ENCODE data around the gene IFIH1. TPM values are rescaled to one million over a fixed set of nuclear protein-coding genes. Genes with fewer than 3 reads are reported as not detected.

IFIH1 gene
- total RNA-seq, 1 donor from 2014 or later: 2.1 TPM

DNA sequence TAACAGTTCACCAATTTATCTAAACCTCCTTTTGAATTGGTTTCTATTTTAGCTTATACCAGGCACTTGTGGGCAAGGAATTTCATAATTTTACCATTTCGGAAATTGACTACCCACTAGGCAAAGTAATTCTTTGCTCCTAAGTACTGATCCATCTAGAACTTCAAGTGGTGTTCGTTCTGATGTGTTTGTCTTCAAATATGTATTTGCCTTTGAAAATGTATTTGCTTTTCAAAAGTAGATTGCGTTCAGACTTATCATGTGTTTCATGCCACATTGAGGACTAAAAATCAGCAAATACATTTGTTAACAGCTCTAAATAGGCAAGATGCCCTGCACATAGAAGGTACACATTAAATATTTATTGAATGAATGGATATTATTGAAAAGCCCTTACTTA is 26.7 kb downstream of the IFIH1 start:
- no peak overlapping the region for H3K4me3 Mint-ChIP-seq (ENCODE audit: unreplicated experiment)
- no peak for DNase-seq (ENCODE audit: low spot score)
- H3K27me3 Mint-ChIP-seq (ENCODE audit: low read depth): no peaks in the 10 kb centered on the region
- no peaks in the 10 kb centered on the region for H3K9me3 Mint-ChIP-seq (ENCODE audit: low read depth)
- no peak overlapping the region for H3K27ac Mint-ChIP-seq (ENCODE audit: unreplicated experiment)
- TF ChIP-seq CTCF (IDR thresholded peaks at IDR 0.05): no peak
- H3K4me1 Mint-ChIP-seq (ENCODE audit: low read depth): peaks cover 37% of the 10 kb centered on the region
- no peaks in the 10 kb centered on the region for H3K36me3 Mint-ChIP-seq (ENCODE audit: low read depth)

- Mint-ChIP-seq H3K36me3 (ENCODE audit: low read depth) (no peaks in the 10 kb centered on the region), H3K27me3 (ENCODE audit: low read depth) (no peaks in the 10 kb centered on the region), H3K4me3 (ENCODE audit: unreplicated experiment) (no peak overlapping the region), H3K27ac (ENCODE audit: unreplicated experiment) (peak overlapping the region; percentile 30), H3K4me1 (ENCODE audit: low read depth) (peaks cover 9% of the 10 kb centered on the region), H3K9me3 (ENCODE audit: low read depth) (no peaks in the 10 kb centered on the region)
- no peak for DNase-seq (ENCODE audit: low spot score)
- no peak for TF ChIP-seq CTCF (IDR thresholded peaks at IDR 0.05)
Observed at GRCh38 chr2:162282765-162283425, 35.6 kb downstream of the IFIH1 start.

DNA sequence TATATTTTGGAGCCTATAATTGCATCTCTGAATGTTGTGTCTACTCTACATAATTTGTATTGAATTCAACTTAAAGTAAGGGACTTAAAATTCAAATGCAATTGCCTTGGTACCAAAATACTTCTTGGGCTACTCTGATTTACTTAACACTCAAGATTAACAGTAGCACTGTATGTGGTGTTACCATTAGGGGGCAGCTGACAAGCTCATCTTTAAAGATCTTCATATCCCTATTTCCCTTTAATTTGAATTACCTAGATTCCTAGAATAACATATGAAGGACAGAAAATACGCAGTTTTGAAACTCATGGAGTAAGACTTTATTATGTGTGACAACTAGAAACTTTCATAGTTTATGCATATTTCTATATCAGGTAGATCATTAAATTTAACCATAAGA is 37.8 kb downstream of the IFIH1 start:
- Mint-ChIP-seq H3K36me3 (ENCODE audit: low read depth) (peaks cover 1% of the 10 kb centered on the region), H3K4me1 (ENCODE audit: low read depth) (peaks cover 17% of the 10 kb centered on the region), H3K9me3 (ENCODE audit: low read depth) (no peaks in the 10 kb centered on the region), H3K27me3 (ENCODE audit: low read depth) (no peaks in the 10 kb centered on the region), H3K27ac (ENCODE audit: unreplicated experiment) (no peak overlapping the region), H3K4me3 (ENCODE audit: unreplicated experiment) (no peak overlapping the region)
- DNase-seq (ENCODE audit: low spot score): no peak
- TF ChIP-seq CTCF (IDR thresholded peaks at IDR 0.05): no peak

DNA sequence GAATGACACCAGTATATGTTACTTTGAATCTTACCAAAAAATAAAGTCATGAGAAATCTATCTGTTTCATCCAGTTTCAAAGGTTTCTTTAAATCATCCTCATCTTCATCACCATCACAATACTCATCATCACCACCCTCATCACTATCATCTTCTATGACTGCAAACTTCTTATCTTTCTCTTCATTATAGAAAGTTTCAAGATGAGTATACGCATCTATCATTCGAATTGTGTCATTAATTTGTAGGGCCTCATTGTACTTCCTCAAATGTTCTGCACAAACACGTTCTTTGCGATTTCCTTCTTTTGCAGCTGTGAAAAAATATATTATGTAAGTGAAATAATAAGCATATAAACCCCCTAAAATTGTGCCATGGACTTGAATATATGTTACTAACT is 41.1 kb downstream of the IFIH1 start:
- Mint-ChIP-seq H3K27ac (ENCODE audit: unreplicated experiment) (no peak overlapping the region), H3K4me3 (ENCODE audit: unreplicated experiment) (no peak overlapping the region), H3K27me3 (ENCODE audit: low read depth) (no peaks in the 10 kb centered on the region), H3K36me3 (ENCODE audit: low read depth) (peaks cover 1% of the 10 kb centered on the region), H3K9me3 (ENCODE audit: low read depth) (no peaks in the 10 kb centered on the region), H3K4me1 (ENCODE audit: low read depth) (peaks cover 19% of the 10 kb centered on the region)
- no peak for TF ChIP-seq CTCF (IDR thresholded peaks at IDR 0.05)
- no peak for DNase-seq (ENCODE audit: low spot score)

DNA sequence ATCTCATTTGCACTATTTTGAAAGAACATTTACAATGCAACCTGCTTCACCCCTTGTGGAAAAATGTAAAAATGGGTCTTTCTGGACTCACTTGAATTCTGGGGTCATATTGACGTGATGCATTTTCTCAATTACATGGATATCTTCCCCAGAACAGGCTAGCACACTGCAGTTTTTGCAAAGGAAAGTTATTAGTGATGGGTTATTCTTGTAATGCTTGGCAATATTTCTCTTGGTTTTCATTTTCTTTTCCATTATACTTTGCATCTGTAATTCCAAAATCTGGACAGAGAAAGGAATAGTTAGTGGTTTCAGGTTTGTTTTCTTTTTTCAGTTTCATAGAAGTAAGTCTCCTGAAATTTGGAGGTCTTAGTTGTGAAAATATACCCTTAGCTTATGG is 50.5 kb downstream of the IFIH1 start:
- H3K9me3 Mint-ChIP-seq (ENCODE audit: low read depth): no peaks in the 10 kb centered on the region

More for the DNA sequence above, 50.5 kb downstream of the IFIH1 start:
- no peak overlapping the region for H3K4me3 Mint-ChIP-seq (ENCODE audit: unreplicated experiment)
- H3K27me3 Mint-ChIP-seq (ENCODE audit: low read depth): no peaks in the 10 kb centered on the region
- DNase-seq (ENCODE audit: low spot score): no peak
- peaks cover 6% of the 10 kb centered on the region for H3K4me1 Mint-ChIP-seq (ENCODE audit: low read depth)
- H3K36me3 Mint-ChIP-seq (ENCODE audit: low read depth): no peaks in the 10 kb centered on the region
- no peak for TF ChIP-seq CTCF (IDR thresholded peaks at IDR 0.05)
- no peak overlapping the region for H3K27ac Mint-ChIP-seq (ENCODE audit: unreplicated experiment)

Measured in chondrocyte (in vitro differentiated cells).